ENCODE results near the gene FBXO30.

Gene FBXO30

GRCh38 chr6:145755682-145756081, 58.9 kb downstream of the FBXO30 start:
- no peak overlapping the region for H3K4me3 ChIP-seq (ENCODE audit: low read depth, low read length)

- no peak overlapping the region for H3K4me3 ChIP-seq (ENCODE audit: low read depth, low read length)
Observed at GRCh38 chr6:145752638-145753037, 62.0 kb downstream of the FBXO30 start.

GRCh38 chr6:145749632-145750031, 65.0 kb downstream of the FBXO30 start:
- no peak overlapping the region for H3K4me3 ChIP-seq (ENCODE audit: low read depth, low read length)

GRCh38 chr6:145745861-145746260, 68.7 kb downstream of the FBXO30 start:
- H3K4me3 ChIP-seq (ENCODE audit: low read depth, low read length): no peak overlapping the region

GRCh38 chr6:145744619-145745018, 70.0 kb downstream of the FBXO30 start:
- no peak overlapping the region for H3K4me3 ChIP-seq (ENCODE audit: low read depth, low read length)

Data from iPS-11a (cell line).